ENCODE results near the gene MEF2C.

DNA sequence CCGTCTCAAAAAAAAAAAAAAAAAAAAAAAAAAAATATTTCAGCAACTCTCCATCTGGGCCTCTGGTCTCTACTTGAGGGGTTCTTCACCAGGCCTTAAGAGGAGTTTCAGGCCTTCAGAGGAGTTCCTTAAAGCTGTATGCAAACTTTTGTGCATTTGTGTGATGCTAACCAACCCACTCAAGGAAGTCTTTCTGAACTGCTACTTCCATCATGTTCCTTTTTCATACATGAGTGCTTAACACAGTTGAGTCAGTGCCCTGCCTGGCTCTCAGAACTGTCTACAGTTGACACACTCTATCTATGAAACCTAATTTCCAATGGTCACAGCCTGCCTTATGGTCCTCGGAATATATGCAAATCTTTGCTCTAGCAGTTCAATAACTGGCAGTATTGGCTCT lies 146.5 kb downstream of the MEF2C start:
- TF ChIP-seq POLR2AphosphoS5 (IDR thresholded peaks at IDR 0.05; ENCODE audit: borderline replicate concordance, low read depth, low read length) (no peak), EZH2 (IDR thresholded peaks at IDR 0.05) (no peak), FOXP2 (optimal IDR thresholded peaks at IDR 0.05; ENCODE audit: control extremely low read depth, extremely low read length, insufficient read depth) (no peak)
